GM21576 (cell line): ENCODE results near the gene PDCD6IP.

ENCODE experiments used
- ATAC-seq: cut with Tn5 transposase; IDR thresholded peaks from one replicate; pipeline ENCODE4 v1.9.1; 2021; ENCODE audit warnings: mild to moderate bottlenecking, moderate library complexity; ENCODE audit not compliant: unreplicated experiment

The PDCD6IP gene

GRCh38 chr3:33885496-33885895 lies 87.1 kb downstream of the PDCD6IP start:
- ATAC-seq: no peak

GRCh38 chr3:33886015-33886414 lies 87.6 kb downstream of the PDCD6IP start:
- ATAC-seq: no peak

- no peak for ATAC-seq
Measured at GRCh38 chr3:33887478-33887877, 89.0 kb downstream of the PDCD6IP start.

GRCh38 chr3:33889394-33890039 lies 91.1 kb downstream of the PDCD6IP start:
- no peak for ATAC-seq

GRCh38 chr3:33892655-33893054 lies 94.2 kb downstream of the PDCD6IP start:
- ATAC-seq: no peak

- no peak for ATAC-seq
Measured at GRCh38 chr3:33895658-33896057, 97.2 kb downstream of the PDCD6IP start.

- ATAC-seq: no peak
Measured at GRCh38 chr3:33897306-33897705, 98.9 kb downstream of the PDCD6IP start.

GRCh38 chr3:33898901-33899300 lies 100.5 kb downstream of the PDCD6IP start:
- no peak for ATAC-seq

GRCh38 chr3:33900440-33900808 lies 102.0 kb downstream of the PDCD6IP start:
- no peak for ATAC-seq

GRCh38 chr3:33900809-33901505 lies 102.5 kb downstream of the PDCD6IP start:
- no peak for ATAC-seq

- no peak for ATAC-seq
Measured at GRCh38 chr3:33901862-33902563, 103.6 kb downstream of the PDCD6IP start.

GRCh38 chr3:33904730-33905129 lies 106.3 kb downstream of the PDCD6IP start:
- ATAC-seq: no peak

- ATAC-seq: no peak
Measured at GRCh38 chr3:33908250-33908851, 109.9 kb downstream of the PDCD6IP start.

- ATAC-seq: no peak
Measured at GRCh38 chr3:33909547-33909946, 111.1 kb downstream of the PDCD6IP start.

- ATAC-seq: no peak
Measured at GRCh38 chr3:33910031-33910430, 111.6 kb downstream of the PDCD6IP start.

GRCh38 chr3:33911525-33912322 lies 113.3 kb downstream of the PDCD6IP start:
- no peak for ATAC-seq

- ATAC-seq: no peak
Measured at GRCh38 chr3:33914212-33914611, 115.8 kb downstream of the PDCD6IP start.

- ATAC-seq: no peak
Measured at GRCh38 chr3:33914731-33915379, 116.4 kb downstream of the PDCD6IP start.

- peak; percentile 54 for ATAC-seq
Measured at GRCh38 chr3:33915796-33916546, 117.5 kb downstream of the PDCD6IP start.
